Right lung (tissue), 5 donors: ENCODE results near the gene IGSF21. TPM values are rescaled to one million over a fixed set of nuclear protein-coding genes. Genes with fewer than 3 reads are reported as not detected.

ENCODE experiments used
- DNase-seq, 2 donors: peaks; one replicate each; pipeline ENCODE4 v3.0.0-alpha.2; 2013
- polyA plus RNA-seq, 5 donors: library from polyadenylated mRNA; unstranded; fragments of 120-200 nt; gene quantifications; one replicate each; pipeline versions ENCODE4 v1.2.1 to v1.2.3, GENCODE V29; 2013; ENCODE audit warnings: inconsistent platforms in 1 of 5, low replicate concordance in 1 of 5; ENCODE audit not compliant: insufficient read length in 5 of 5, insufficient read depth in 1 of 5

Gene IGSF21
- polyA plus RNA-seq, 5 donors, result 0.06 to 0.26 (median 0.15) TPM

GRCh38 chr1:18325136-18325535 is 217.5 kb downstream of the IGSF21 start:
- peak in 1 of 2 donors; percentile 18 for DNase-seq

- peak; percentile 18 to 40 for DNase-seq
Observed at GRCh38 chr1:18326211-18326897, 218.8 kb downstream of the IGSF21 start.

GRCh38 chr1:18327650-18328049 is 220.1 kb downstream of the IGSF21 start:
- no peak for DNase-seq

GRCh38 chr1:18328803-18329202 is 221.2 kb downstream of the IGSF21 start:
- no peak for DNase-seq

- DNase-seq, result no peak
Observed at GRCh38 chr1:18329469-18330253, 222.1 kb downstream of the IGSF21 start.

GRCh38 chr1:18332576-18332975 is 225.0 kb downstream of the IGSF21 start:
- DNase-seq, result no peak

GRCh38 chr1:18333220-18333619 is 225.6 kb downstream of the IGSF21 start:
- DNase-seq, result no peak

GRCh38 chr1:18336801-18337200 is 229.2 kb downstream of the IGSF21 start:
- no peak for DNase-seq

GRCh38 chr1:18337757-18338156 is 230.2 kb downstream of the IGSF21 start:
- no peak for DNase-seq

- no peak for DNase-seq
Observed at GRCh38 chr1:18339161-18339560, 231.6 kb downstream of the IGSF21 start.

- DNase-seq, result no peak
Observed at GRCh38 chr1:18340158-18340764, 232.7 kb downstream of the IGSF21 start.

GRCh38 chr1:18340787-18341186 is 233.2 kb downstream of the IGSF21 start:
- DNase-seq, result no peak

- DNase-seq, result no peak
Observed at GRCh38 chr1:18341291-18342069, 233.9 kb downstream of the IGSF21 start.

- no peak for DNase-seq
Observed at GRCh38 chr1:18342744-18343143, 235.1 kb downstream of the IGSF21 start.

GRCh38 chr1:18343581-18343980 is 236.0 kb downstream of the IGSF21 start:
- no peak for DNase-seq

- no peak for DNase-seq
Observed at GRCh38 chr1:18344755-18345154, 237.2 kb downstream of the IGSF21 start.

- DNase-seq, result no peak
Observed at GRCh38 chr1:18347559-18347958, 240.0 kb downstream of the IGSF21 start.

- DNase-seq, result no peak
Observed at GRCh38 chr1:18348354-18348753, 240.8 kb downstream of the IGSF21 start.

GRCh38 chr1:18350747-18351146 is 243.1 kb downstream of the IGSF21 start:
- DNase-seq, result no peak

GRCh38 chr1:18351735-18352134 is 244.1 kb downstream of the IGSF21 start:
- no peak for DNase-seq

GRCh38 chr1:18352636-18353265 is 245.2 kb downstream of the IGSF21 start:
- DNase-seq, result peak in 1 of 2 donors; percentile 15

- no peak for DNase-seq
Observed at GRCh38 chr1:18353528-18353927, 245.9 kb downstream of the IGSF21 start.
